ENCODE data around the gene RNF183. TPM values are rescaled to one million over a fixed set of nuclear protein-coding genes. Genes with fewer than 3 reads are reported as not detected.

Gene RNF183
- total and polyA plus RNA-seq, 9 of the 15 experiments (the other 6 are each of a cell fraction or from before 2014, with no cell fraction given) = 0.04 to 2.0 (median 0.16) TPM; not detected in 5

GRCh38 chr9:113299800-113300292 lies 3.3 kb downstream of the RNF183 start:
- no peak overlapping the region for H3K4me3 ChIP-seq
- BruUV-seq (replicated peaks) = no TSS peak
- CTCF ChIA-PET (ENCODE audit: low intra/inter-chr PET ratio) = no interaction called here
- H3K4me1 ChIP-seq (replicated peaks in 1 of 2; ENCODE audit: control insufficient read depth in 2 of 2, insufficient read depth in 2 of 2, low read length in 2 of 2) = peaks cover 19 to 21% of the 10 kb centered on the region in 2 experiments; a peak in 4 of 5 replicates
- intact Hi-C loops (cut with micrococcal nuclease) (loop anchor here (10.0 kb wide), 1 partner anchor 355 kb away; no protein-coding TSS in a partner anchor), in situ Hi-C loops (cut with MboI) (loop anchor here (5.0 to 10.0 kb wide), 2 partner anchors 107 to 355 kb away; no protein-coding TSS in a partner anchor)
- H3K9me1 ChIP-seq (ENCODE audit: control insufficient read depth, insufficient read depth, low read length) = no peaks in the 10 kb centered on the region
- POLR2A ChIA-PET = interaction anchor here (0.7 to 1.5 kb wide), 7 partner anchors 10 to 283 kb away, joined by 3 to 6 read pairs (median 3); partner anchors contain the start of genes C9orf43 and POLE3
- H3K36me3 ChIP-seq (ENCODE audit: control insufficient read depth, insufficient read depth, low read length) = no peaks in the 10 kb centered on the region
- no peaks in the 10 kb centered on the region for H3K9me3 ChIP-seq (replicated peaks; ENCODE audit: control insufficient read depth, insufficient read depth, low read depth, low read length)
- no peak overlapping the region for H3K27ac ChIP-seq (ENCODE audit: extremely low read depth, low read depth, low read length)
- 0% methylated on average over 8 of the region's 8 CpGs for WGBS (ENCODE audit: insufficient coverage, low coverage, missing lambda C conversion rate)
- H3K79me2 ChIP-seq (ENCODE audit: control insufficient read depth, insufficient read depth, low read length) = no peaks in the 10 kb centered on the region
- peaks cover 15 to 29% of the 10 kb centered on the region in 2 experiments for H3K27me3 ChIP-seq (ENCODE audit: control insufficient read depth in 2 of 2, insufficient read depth in 2 of 2, low read length in 2 of 2)
- H4K20me1 ChIP-seq (replicated peaks; ENCODE audit: control insufficient read depth, insufficient read depth, low read length) = 0 out of 2 replicates have a peak, but pooled peaks cover 1% of the 10 kb centered on the region
- FAIRE-seq (peak; percentile 23), ATAC-seq (peak; percentile 70), DNase-seq (ENCODE audit: extremely low read depth in 1 of 4, low spot score in 3 of 4) (peak; percentile 22 to 80 (median 42))
- H3K9ac ChIP-seq (ENCODE audit: insufficient read depth in 1 of 2, low read depth in 2 of 2, low read length in 2 of 2) = peak overlapping the region in 1 of 2 experiments; percentile 3; a peak in 1 of 4 replicates
- H2AFZ ChIP-seq (ENCODE audit: low read depth, low read length) = peak overlapping the region; percentile 71
- H3K4me2 ChIP-seq (ENCODE audit: insufficient read depth, low read length) = peak overlapping the region; percentile 70
- TF ChIP-seq ARID1B (IDR thresholded peaks at IDR 0.05) (peak; percentile 45; the same call in 1 of the 2 replicates), POLR2G (IDR thresholded peaks at IDR 0.05; ENCODE audit: low read depth, low read length) (no peak), GTF2F1 (IDR thresholded peaks at IDR 0.05; ENCODE audit: low read depth, low read length) (no peak), LEF1 (IDR thresholded peaks at IDR 0.05) (no peak), NFYB (IDR thresholded peaks at IDR 0.05; ENCODE audit: extremely low read depth, insufficient read length) (no peak), RFX5 (IDR thresholded peaks at IDR 0.05; ENCODE audit: low read depth, low read length) (no peak), ZNF766 (CRISPR knock-in tag; conservative IDR thresholded peaks at IDR 0.05) (0 out of 2 replicates have a peak, but pooled peaks have one; percentile 28), POLR2AphosphoS2 (IDR thresholded peaks at IDR 0.05; ENCODE audit: low read length) (no peak), SMARCE1 (IDR thresholded peaks at IDR 0.05) (peak; percentile 59; the same call in 1 of the 2 replicates), THRAP3 (IDR thresholded peaks at IDR 0.05; ENCODE audit: borderline replicate concordance) (no peak), ZNF449 (CRISPR knock-in tag; IDR thresholded peaks at IDR 0.05) (peak; percentile 86; the same call in 1 of the 2 replicates), NFIC (IDR thresholded peaks at IDR 0.05) (peak; percentile 94), ATF1 (CRISPR knock-in tag; IDR thresholded peaks at IDR 0.05) (no peak), ATF1 (tag; IDR thresholded peaks at IDR 0.05) (peak; percentile 35; the same call in 1 of the 2 replicates), BHLHE40 (IDR thresholded peaks at IDR 0.05; ENCODE audit: low read length) (peak; percentile 41; the same call in 1 of the 2 replicates), ZNF76 (CRISPR knock-in tag; IDR thresholded peaks at IDR 0.05; ENCODE audit: borderline replicate concordance) (no peak), PHF8 (IDR thresholded peaks at IDR 0.05; ENCODE audit: borderline replicate concordance, low read length) (no peak), EHMT2 (IDR thresholded peaks at IDR 0.05) (0 out of 2 replicates have a peak, but pooled peaks have one; percentile 41), RHOXF2B (CRISPR knock-in tag; conservative IDR thresholded peaks at IDR 0.05) (no peak), ELF1 (tag; IDR thresholded peaks at IDR 0.05) (peak; percentile 83)
- TF ChIP-seq, protein P1, sequence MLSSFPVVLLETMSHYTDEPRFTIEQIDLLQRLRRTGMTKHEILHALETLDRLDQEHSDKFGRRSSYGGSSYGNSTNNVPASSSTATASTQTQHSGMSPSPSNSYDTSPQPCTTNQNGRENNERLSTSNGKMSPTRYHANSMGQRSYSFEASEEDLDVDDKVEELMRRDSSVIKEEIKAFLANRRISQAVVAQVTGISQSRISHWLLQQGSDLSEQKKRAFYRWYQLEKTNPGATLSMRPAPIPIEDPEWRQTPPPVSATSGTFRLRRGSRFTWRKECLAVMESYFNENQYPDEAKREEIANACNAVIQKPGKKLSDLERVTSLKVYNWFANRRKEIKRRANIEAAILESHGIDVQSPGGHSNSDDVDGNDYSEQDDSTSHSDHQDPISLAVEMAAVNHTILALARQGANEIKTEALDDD (IDR thresholded peaks at IDR 0.05) = peak; percentile 95
- TF ChIP-seq, protein P2, sequence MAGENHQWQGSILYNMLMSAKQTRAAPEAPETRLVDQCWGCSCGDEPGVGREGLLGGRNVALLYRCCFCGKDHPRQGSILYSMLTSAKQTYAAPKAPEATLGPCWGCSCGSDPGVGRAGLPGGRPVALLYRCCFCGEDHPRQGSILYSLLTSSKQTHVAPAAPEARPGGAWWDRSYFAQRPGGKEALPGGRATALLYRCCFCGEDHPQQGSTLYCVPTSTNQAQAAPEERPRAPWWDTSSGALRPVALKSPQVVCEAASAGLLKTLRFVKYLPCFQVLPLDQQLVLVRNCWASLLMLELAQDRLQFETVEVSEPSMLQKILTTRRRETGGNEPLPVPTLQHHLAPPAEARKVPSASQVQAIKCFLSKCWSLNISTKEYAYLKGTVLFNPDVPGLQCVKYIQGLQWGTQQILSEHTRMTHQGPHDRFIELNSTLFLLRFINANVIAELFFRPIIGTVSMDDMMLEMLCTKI (IDR thresholded peaks at IDR 0.05; ENCODE audit: partially characterized antibody) = no peak
